OCI-LY1 (cell line): Measurements from ENCODE around the gene KCNN2.

Source experiments
- H2AFZ ChIP-seq: fragments of 200-600 bp; sonication (generic), shearing (Covaris generic); 2 replicates; pipeline ENCODE4 v1.6.0; 2014; ENCODE audit warnings: antibody characterized with exemption, mild to moderate bottlenecking, low read length
- H3F3A ChIP-seq: fragments of 200-600 bp; sonication (generic), shearing (Covaris generic); 2 replicates; pipeline ENCODE4 v1.6.0; 2014; ENCODE audit warnings: mild to moderate bottlenecking, antibody characterized with exemption, low read length, moderate library complexity; ENCODE audit not compliant: insufficient read depth
- H3K27ac ChIP-seq: fragments of 200-600 bp; sonication (generic); 2 replicates; pipeline ENCODE4 v1.5.1; 2014; ENCODE audit warnings: low read length, mixed run types, mild to moderate bottlenecking, low read depth; ENCODE audit not compliant: poor library complexity, severe bottlenecking
- H3K27me3 ChIP-seq: fragments of 200-600 bp; sonication (generic); 2 replicates; pipeline ENCODE4 v1.6.0; 2014; ENCODE audit warnings: antibody characterized with exemption, mild to moderate bottlenecking, low read length, moderate library complexity; ENCODE audit not compliant: insufficient read depth
- H3K36me3 ChIP-seq: fragments of 200-600 bp; sonication (generic); 2 replicates; pipeline ENCODE4 v1.6.1; 2014; ENCODE audit warnings: mild to moderate bottlenecking, antibody characterized with exemption, low read length, moderate library complexity, mixed read lengths; ENCODE audit not compliant: insufficient read depth
- H3K4me1 ChIP-seq: fragments of 200-600 bp; sonication (generic); 2 replicates; pipeline ENCODE4 v1.5.1; 2014; ENCODE audit warnings: mild to moderate bottlenecking, low read length, moderate library complexity; ENCODE audit not compliant: insufficient read depth, severe bottlenecking
- H3K4me2 ChIP-seq: fragments of 200-600 bp; sonication (generic), shearing (Covaris generic); 2 replicates; pipeline ENCODE4 v1.6.1; 2014; ENCODE audit warnings: low read length
- H3K4me3 ChIP-seq: fragments of 200-600 bp; sonication (generic); 2 replicates; pipeline ENCODE4 v1.5.1; 2014; ENCODE audit warnings: low read length, low read depth, mild to moderate bottlenecking, mixed read lengths; ENCODE audit not compliant: poor library complexity, severe bottlenecking
- H3K79me2 ChIP-seq: fragments of 200-600 bp; shearing (Covaris generic); 2 replicates; pipeline ENCODE4 v1.6.1; 2016; ENCODE audit warnings: mixed run types, low read length, mixed read lengths; ENCODE audit not compliant: insufficient read depth
- H3K9ac ChIP-seq: fragments of 200-600 bp; sonication (generic), shearing (Covaris generic); 2 replicates; pipeline ENCODE4 v1.6.1; 2014; ENCODE audit warnings: mild to moderate bottlenecking, low read length, mixed read lengths
- H3K9me2 ChIP-seq: fragments of 200-600 bp; sonication (generic), shearing (Covaris generic); 2 replicates; pipeline ENCODE4 v1.6.1; 2014; ENCODE audit warnings: low read depth, mild to moderate bottlenecking, low read length, mixed read lengths
- H3K9me3 ChIP-seq: fragments of 200-600 bp; shearing (Covaris generic); 2 replicates; pipeline ENCODE4 v1.6.1; 2014; ENCODE audit warnings: low read length, mixed read lengths
- H4K20me1 ChIP-seq: fragments of 200-600 bp; sonication (generic), shearing (Covaris generic); 2 replicates; pipeline ENCODE4 v1.6.0; 2016; ENCODE audit warnings: mild to moderate bottlenecking, low read length; ENCODE audit not compliant: insufficient read depth
- EZH2 ChIP-seq: fragments of 200-600 bp; sonication (generic), shearing (Covaris generic); IDR thresholded peaks from 2 replicates; pipeline ENCODE4 v1.8.0; 2017; ENCODE audit warnings: borderline replicate concordance, mixed run types, mild to moderate bottlenecking, antibody characterized with exemption, low read length, moderate library complexity, mixed read lengths
- TF ChIP-seq, protein P1 (sequence below): fragments of 200-600 bp; sonication (generic), shearing (Covaris generic); IDR thresholded peaks from 2 replicates; pipeline ENCODE4 v1.5.1; 2017; ENCODE audit warnings: mild to moderate bottlenecking, antibody characterized with exemption, low read length, moderate library complexity, mixed read lengths

Gene KCNN2

GRCh38 chr5:114332493-114332892 is 29.4 kb upstream of the KCNN2 start:
- H3K27me3 ChIP-seq: no peaks in the 10 kb centered on the region
- H3K9ac ChIP-seq: no peak overlapping the region
- no peaks in the 10 kb centered on the region for H3K79me2 ChIP-seq
- TF ChIP-seq EZH2: no peak
- TF ChIP-seq, protein P1, sequence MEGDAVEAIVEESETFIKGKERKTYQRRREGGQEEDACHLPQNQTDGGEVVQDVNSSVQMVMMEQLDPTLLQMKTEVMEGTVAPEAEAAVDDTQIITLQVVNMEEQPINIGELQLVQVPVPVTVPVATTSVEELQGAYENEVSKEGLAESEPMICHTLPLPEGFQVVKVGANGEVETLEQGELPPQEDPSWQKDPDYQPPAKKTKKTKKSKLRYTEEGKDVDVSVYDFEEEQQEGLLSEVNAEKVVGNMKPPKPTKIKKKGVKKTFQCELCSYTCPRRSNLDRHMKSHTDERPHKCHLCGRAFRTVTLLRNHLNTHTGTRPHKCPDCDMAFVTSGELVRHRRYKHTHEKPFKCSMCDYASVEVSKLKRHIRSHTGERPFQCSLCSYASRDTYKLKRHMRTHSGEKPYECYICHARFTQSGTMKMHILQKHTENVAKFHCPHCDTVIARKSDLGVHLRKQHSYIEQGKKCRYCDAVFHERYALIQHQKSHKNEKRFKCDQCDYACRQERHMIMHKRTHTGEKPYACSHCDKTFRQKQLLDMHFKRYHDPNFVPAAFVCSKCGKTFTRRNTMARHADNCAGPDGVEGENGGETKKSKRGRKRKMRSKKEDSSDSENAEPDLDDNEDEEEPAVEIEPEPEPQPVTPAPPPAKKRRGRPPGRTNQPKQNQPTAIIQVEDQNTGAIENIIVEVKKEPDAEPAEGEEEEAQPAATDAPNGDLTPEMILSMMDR: no peak
- no peaks in the 10 kb centered on the region for H4K20me1 ChIP-seq
- no peak overlapping the region for H3K4me2 ChIP-seq
- no peaks in the 10 kb centered on the region for H3K36me3 ChIP-seq
- no peak overlapping the region for H2AFZ ChIP-seq
- no peaks in the 10 kb centered on the region for H3K9me2 ChIP-seq
- H3K4me3 ChIP-seq: no peak overlapping the region
- no peaks in the 10 kb centered on the region for H3K4me1 ChIP-seq
- no peak overlapping the region for H3K27ac ChIP-seq
- no peaks in the 10 kb centered on the region for H3F3A ChIP-seq
- no peaks in the 10 kb centered on the region for H3K9me3 ChIP-seq

- no peaks in the 10 kb centered on the region for H3K4me1 ChIP-seq
- H3K27me3 ChIP-seq: no peaks in the 10 kb centered on the region
- no peak overlapping the region for H3K4me3 ChIP-seq
- no peak overlapping the region for H3K4me2 ChIP-seq
- H3K79me2 ChIP-seq: no peaks in the 10 kb centered on the region
- no peaks in the 10 kb centered on the region for H3K36me3 ChIP-seq
- TF ChIP-seq EZH2: no peak
- TF ChIP-seq, protein P1: no peak
- no peaks in the 10 kb centered on the region for H3K9me2 ChIP-seq
- H2AFZ ChIP-seq: no peak overlapping the region
- no peak overlapping the region for H3K27ac ChIP-seq
- no peaks in the 10 kb centered on the region for H3K9me3 ChIP-seq
- no peaks in the 10 kb centered on the region for H4K20me1 ChIP-seq
- no peak overlapping the region for H3K9ac ChIP-seq
- H3F3A ChIP-seq: no peaks in the 10 kb centered on the region
Measured at GRCh38 chr5:114332925-114333324, 28.9 kb upstream of the KCNN2 start.

DNA sequence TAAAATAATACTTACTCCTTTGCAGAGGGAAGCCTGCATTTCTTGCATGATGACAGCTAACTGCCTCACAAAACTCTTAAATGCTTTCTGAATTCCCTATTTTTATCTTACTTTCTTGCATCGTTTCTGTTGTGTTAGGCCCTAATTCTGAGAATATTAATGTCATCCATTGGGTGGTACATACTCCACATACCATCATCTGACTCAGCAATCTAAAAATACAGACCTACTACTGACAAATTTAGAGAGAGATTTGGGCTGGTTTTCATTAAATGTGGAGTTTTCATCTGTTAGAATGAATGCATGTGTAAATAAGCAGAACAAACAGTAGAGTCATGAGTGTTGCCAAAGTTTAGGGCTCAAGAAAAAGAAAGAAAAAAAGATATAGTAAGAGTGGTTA is 26.5 kb upstream of the KCNN2 start:
- Histone ChIP-seq H3K4me2 (no peak overlapping the region), H3K4me1 (no peaks in the 10 kb centered on the region), H3K36me3 (no peaks in the 10 kb centered on the region), H3K9me2 (no peaks in the 10 kb centered on the region), H4K20me1 (no peaks in the 10 kb centered on the region), H3K79me2 (no peaks in the 10 kb centered on the region), H3K4me3 (no peak overlapping the region), H2AFZ (no peak overlapping the region), H3K27ac (no peak overlapping the region), H3F3A (no peaks in the 10 kb centered on the region), H3K9me3 (no peaks in the 10 kb centered on the region), H3K27me3 (no peaks in the 10 kb centered on the region), H3K9ac (no peak overlapping the region)
- TF ChIP-seq, protein P1: no peak
- TF ChIP-seq EZH2: no peak
